WTC11 (cell line): ENCODE results near the gene GOLGB1. TPM values are rescaled to one million over a fixed set of nuclear protein-coding genes. Genes with fewer than 3 reads are reported as not detected.

Experiments used
- ATAC-seq: fragments of 200-7000 bp; cut with Tn5 transposase; 2 replicates; pipeline ENCODE4 v1.10.0; 2021; ENCODE audit warnings: mild to moderate bottlenecking, moderate library complexity
- CTCF ChIA-PET: fragments of 300-600 bp; sonication (Branson Sonifier 250); formaldehyde crosslinking; loops from one replicate; lab custom pipeline; 2021; ENCODE audit warnings: antibody characterized with exemption; lab: Charles Lee
- POLR2A ChIA-PET: fragments of 350-600 bp; sonication (Branson Sonifier 250); formaldehyde crosslinking; loops from one replicate; lab custom pipeline; 2021; ENCODE audit warnings: antibody characterized with exemption; lab: Charles Lee
- DNase-seq: peaks from one replicate; pipeline ENCODE4 v3.0.0; 2021; ENCODE audit warnings: low spot score
- H3K27ac Mint-ChIP-seq: 2 replicates; pipeline ENCODE4 v1.8.0; 2021; ENCODE audit warnings: mixed read lengths
- H3K27me3 Mint-ChIP-seq: 2 replicates; pipeline ENCODE4 v1.8.0; 2021; ENCODE audit warnings: low read depth, mild to moderate bottlenecking, moderate library complexity, mixed read lengths
- H3K36me3 Mint-ChIP-seq: 2 replicates; pipeline ENCODE4 v1.8.0; 2021; ENCODE audit warnings: mixed read lengths
- H3K4me1 Mint-ChIP-seq: 2 replicates; pipeline ENCODE4 v1.8.0; 2022; ENCODE audit warnings: mixed read lengths
- H3K4me3 Mint-ChIP-seq: 2 replicates; pipeline ENCODE4 v1.8.0; 2021; ENCODE audit warnings: mild to moderate bottlenecking, moderate library complexity, mixed read lengths
- H3K9me3 Mint-ChIP-seq: 2 replicates; pipeline ENCODE4 v1.8.0; 2021; ENCODE audit warnings: mixed read lengths
- E2F4 ChIP-seq: sonication (generic); formaldehyde crosslinking; IDR thresholded peaks from 2 replicates; pipeline ENCODE4 v1.8.1; 2022; ENCODE audit warnings: low read depth, mild to moderate bottlenecking, moderate library complexity, missing genetic modification reagents, borderline replicate concordance
- ESRRA ChIP-seq: sonication (generic); formaldehyde crosslinking; IDR thresholded peaks from 2 replicates; pipeline ENCODE4 v1.8.1; 2022; ENCODE audit warnings: mild to moderate bottlenecking, missing genetic modification reagents, borderline replicate concordance
- GRHL2 ChIP-seq: fragments of 250-450 bp; sonication (Bioruptor Pico); IDR thresholded peaks from 2 replicates; pipeline ENCODE4 v1.8.0; 2022; ENCODE audit warnings: mild to moderate bottlenecking, moderate library complexity; ENCODE audit not compliant: insufficient replicate concordance, severe bottlenecking
- JUN ChIP-seq: sonication (generic); formaldehyde crosslinking; IDR thresholded peaks from 2 replicates; pipeline ENCODE4 v1.8.0; 2023; ENCODE audit warnings: mild to moderate bottlenecking, missing genetic modification reagents
- PREB ChIP-seq: sonication (generic); formaldehyde crosslinking; IDR thresholded peaks from 2 replicates; pipeline ENCODE4 v1.8.1; 2022; ENCODE audit warnings: mild to moderate bottlenecking, missing genetic modification reagents, moderate library complexity, borderline replicate concordance
- PRRX2 ChIP-seq: fragments of 250-450 bp; sonication (Bioruptor Pico); IDR thresholded peaks from 2 replicates; pipeline ENCODE4 v1.8.0; 2021; ENCODE audit warnings: mild to moderate bottlenecking
- RELA ChIP-seq: sonication (generic); formaldehyde crosslinking; IDR thresholded peaks from 2 replicates; pipeline ENCODE4 v1.8.1; 2022; ENCODE audit warnings: missing genetic modification reagents, mild to moderate bottlenecking, borderline replicate concordance
- TCF7 ChIP-seq: sonication (generic); formaldehyde crosslinking; IDR thresholded peaks from 2 replicates; pipeline ENCODE4 v1.8.0; 2022; ENCODE audit warnings: mild to moderate bottlenecking, low read depth, missing genetic modification reagents, moderate library complexity
- TP53 ChIP-seq: sonication (generic); formaldehyde crosslinking; IDR thresholded peaks from 2 replicates; pipeline ENCODE4 v1.8.1; 2023; ENCODE audit warnings: mild to moderate bottlenecking, missing genetic modification reagents
- ZNF317 ChIP-seq: sonication (generic); formaldehyde crosslinking; IDR thresholded peaks from 2 replicates; pipeline ENCODE4 v1.8.1; 2023; ENCODE audit warnings: low read depth, mild to moderate bottlenecking, moderate library complexity, missing genetic modification reagents, borderline replicate concordance
- total RNA-seq: library from RNA; stranded (reverse); gene quantifications from 3 replicates; pipeline ENCODE4 v1.2.3, GENCODE V29; 2021
- TF ChIP-seq, protein P1 (sequence below): sonication (generic); formaldehyde crosslinking; IDR thresholded peaks from 2 replicates; pipeline ENCODE4 v1.8.0; 2022; ENCODE audit warnings: missing genetic modification reagents
- TF ChIP-seq, protein P2 (sequence below): sonication (generic); formaldehyde crosslinking; IDR thresholded peaks from 2 replicates; pipeline ENCODE4 v1.8.0; 2022; ENCODE audit warnings: mild to moderate bottlenecking, missing genetic modification reagents
- TF ChIP-seq, protein P3 (sequence below): fragments of 250-450 bp; sonication (Bioruptor Pico); IDR thresholded peaks from 2 replicates; pipeline ENCODE4 v1.9.0; 2021; ENCODE audit warnings: mild to moderate bottlenecking
- TF ChIP-seq, protein P4 (sequence below): sonication (generic); formaldehyde crosslinking; IDR thresholded peaks from 2 replicates; pipeline ENCODE4 v1.8.1; 2023; ENCODE audit warnings: mild to moderate bottlenecking, missing genetic modification reagents

Gene GOLGB1
- total RNA-seq, 1 experiment from 2014 or later: 33.8 TPM

DNA sequence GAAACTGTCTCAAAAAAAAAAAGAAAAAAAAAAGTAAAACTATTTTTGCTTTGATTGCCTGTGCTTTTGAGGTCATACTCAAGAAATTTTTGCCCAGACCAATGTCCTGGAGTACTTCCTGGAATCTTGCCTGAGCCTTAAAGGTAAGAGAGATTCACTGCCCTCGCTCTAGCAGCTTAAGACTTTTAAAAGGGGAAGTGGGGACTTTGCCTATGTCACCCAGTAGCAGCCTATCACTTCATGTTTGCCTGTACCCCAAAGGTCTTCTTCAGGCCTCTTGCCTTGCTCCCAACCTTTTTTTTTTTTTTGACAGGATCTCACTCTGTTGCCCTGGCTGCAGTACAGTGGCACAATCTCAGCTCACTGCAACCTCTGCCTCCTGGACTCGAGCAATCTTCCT is 18.9 kb upstream of the GOLGB1 start:
- TF ChIP-seq, protein P1, sequence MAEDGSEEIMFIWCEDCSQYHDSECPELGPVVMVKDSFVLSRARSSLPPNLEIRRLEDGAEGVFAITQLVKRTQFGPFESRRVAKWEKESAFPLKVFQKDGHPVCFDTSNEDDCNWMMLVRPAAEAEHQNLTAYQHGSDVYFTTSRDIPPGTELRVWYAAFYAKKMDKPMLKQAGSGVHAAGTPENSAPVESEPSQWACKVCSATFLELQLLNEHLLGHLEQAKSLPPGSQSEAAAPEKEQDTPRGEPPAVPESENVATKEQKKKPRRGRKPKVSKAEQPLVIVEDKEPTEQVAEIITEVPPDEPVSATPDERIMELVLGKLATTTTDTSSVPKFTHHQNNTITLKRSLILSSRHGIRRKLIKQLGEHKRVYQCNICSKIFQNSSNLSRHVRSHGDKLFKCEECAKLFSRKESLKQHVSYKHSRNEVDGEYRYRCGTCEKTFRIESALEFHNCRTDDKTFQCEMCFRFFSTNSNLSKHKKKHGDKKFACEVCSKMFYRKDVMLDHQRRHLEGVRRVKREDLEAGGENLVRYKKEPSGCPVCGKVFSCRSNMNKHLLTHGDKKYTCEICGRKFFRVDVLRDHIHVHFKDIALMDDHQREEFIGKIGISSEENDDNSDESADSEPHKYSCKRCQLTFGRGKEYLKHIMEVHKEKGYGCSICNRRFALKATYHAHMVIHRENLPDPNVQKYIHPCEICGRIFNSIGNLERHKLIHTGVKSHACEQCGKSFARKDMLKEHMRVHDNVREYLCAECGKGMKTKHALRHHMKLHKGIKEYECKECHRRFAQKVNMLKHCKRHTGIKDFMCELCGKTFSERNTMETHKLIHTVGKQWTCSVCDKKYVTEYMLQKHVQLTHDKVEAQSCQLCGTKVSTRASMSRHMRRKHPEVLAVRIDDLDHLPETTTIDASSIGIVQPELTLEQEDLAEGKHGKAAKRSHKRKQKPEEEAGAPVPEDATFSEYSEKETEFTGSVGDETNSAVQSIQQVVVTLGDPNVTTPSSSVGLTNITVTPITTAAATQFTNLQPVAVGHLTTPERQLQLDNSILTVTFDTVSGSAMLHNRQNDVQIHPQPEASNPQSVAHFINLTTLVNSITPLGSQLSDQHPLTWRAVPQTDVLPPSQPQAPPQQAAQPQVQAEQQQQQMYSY (CRISPR knock-in tag): no peak
- TF ChIP-seq PRRX2 (CRISPR knock-in tag): no peak
- no peak for TF ChIP-seq JUN (CRISPR knock-in tag)
- no peak for TF ChIP-seq GRHL2 (CRISPR knock-in tag)
- Mint-ChIP-seq H3K4me1 (no peaks in the 10 kb centered on the region), H3K9me3 (no peaks in the 10 kb centered on the region), H3K4me3 (no peak overlapping the region), H3K27ac (no peak overlapping the region), H3K27me3 (no peaks in the 10 kb centered on the region), H3K36me3 (peaks cover 22% of the 10 kb centered on the region)
- DNase-seq (no peak), ATAC-seq (no peak)
- ChIA-PET CTCF (no interaction called here), POLR2A (no interaction called here)

- H3K4me3 Mint-ChIP-seq: no peak overlapping the region
- ChIA-PET POLR2A (no interaction called here), CTCF (no interaction called here)
- ATAC-seq (no peak), DNase-seq (no peak)
- H3K4me1 Mint-ChIP-seq: peaks cover 2% of the 10 kb centered on the region; the same call in 1 of the 2 replicates
- H3K36me3 Mint-ChIP-seq: no peaks in the 10 kb centered on the region
- H3K27me3 Mint-ChIP-seq: peaks cover 4% of the 10 kb centered on the region; the same call in 1 of the 2 replicates
- no peaks in the 10 kb centered on the region for H3K9me3 Mint-ChIP-seq
- no peak overlapping the region for H3K27ac Mint-ChIP-seq
- TF ChIP-seq PREB (CRISPR knock-in tag) (no peak), RELA (CRISPR knock-in tag) (no peak)
Observed at GRCh38 chr3:121759541-121760202, 10.1 kb upstream of the GOLGB1 start.

DNA sequence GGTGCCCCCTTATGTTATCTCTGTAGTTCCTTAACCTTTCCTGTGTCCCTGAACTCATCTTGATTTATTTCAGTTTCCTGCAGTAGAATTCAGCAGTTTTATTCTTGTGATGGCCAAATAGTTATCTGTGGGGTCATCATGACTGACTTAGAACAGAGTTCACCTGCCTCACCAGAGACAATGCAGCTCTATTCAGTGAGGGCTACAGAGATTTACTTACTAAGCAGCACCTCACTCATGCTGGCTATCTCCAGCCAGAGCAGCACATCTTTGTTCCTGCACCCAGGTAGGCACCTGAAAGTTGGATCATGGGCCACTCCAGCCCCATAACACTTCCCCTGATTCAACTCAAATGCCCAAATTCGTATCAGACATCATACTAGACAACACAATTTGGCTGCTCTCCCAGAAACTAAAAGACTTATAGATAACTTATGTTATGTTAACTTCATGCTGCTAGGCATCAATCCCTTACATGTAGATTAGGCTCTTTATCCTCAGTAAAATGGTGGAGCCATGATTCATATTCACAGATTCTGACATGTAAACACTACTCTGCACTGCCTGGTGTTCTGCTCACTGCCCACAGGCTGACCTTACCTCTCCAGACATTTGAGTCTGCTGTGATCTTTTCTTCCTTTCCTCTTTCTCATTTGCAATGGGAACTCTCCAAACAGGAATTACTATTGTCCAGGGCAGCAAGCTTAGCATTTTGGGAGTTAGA is 9.3 kb upstream of the GOLGB1 start:
- no peak overlapping the region for H3K27ac Mint-ChIP-seq
- CTCF ChIA-PET: no interaction called here
- no peaks in the 10 kb centered on the region for H3K36me3 Mint-ChIP-seq
- ATAC-seq (no peak), DNase-seq (no peak)
- POLR2A ChIA-PET: no interaction called here
- H3K27me3 Mint-ChIP-seq: peaks cover 4% of the 10 kb centered on the region; the same call in 1 of the 2 replicates
- no peak overlapping the region for H3K4me3 Mint-ChIP-seq
- H3K9me3 Mint-ChIP-seq: no peaks in the 10 kb centered on the region
- peaks cover 2% of the 10 kb centered on the region; the same call in 1 of the 2 replicates for H3K4me1 Mint-ChIP-seq
- no peak for TF ChIP-seq E2F4 (CRISPR knock-in tag)
- TF ChIP-seq, protein P2, sequence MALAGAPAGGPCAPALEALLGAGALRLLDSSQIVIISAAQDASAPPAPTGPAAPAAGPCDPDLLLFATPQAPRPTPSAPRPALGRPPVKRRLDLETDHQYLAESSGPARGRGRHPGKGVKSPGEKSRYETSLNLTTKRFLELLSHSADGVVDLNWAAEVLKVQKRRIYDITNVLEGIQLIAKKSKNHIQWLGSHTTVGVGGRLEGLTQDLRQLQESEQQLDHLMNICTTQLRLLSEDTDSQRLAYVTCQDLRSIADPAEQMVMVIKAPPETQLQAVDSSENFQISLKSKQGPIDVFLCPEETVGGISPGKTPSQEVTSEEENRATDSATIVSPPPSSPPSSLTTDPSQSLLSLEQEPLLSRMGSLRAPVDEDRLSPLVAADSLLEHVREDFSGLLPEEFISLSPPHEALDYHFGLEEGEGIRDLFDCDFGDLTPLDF (CRISPR knock-in tag): no peak
- TF ChIP-seq TP53: no peak
- TF ChIP-seq TCF7 (CRISPR knock-in tag): no peak
- TF ChIP-seq, protein P3, sequence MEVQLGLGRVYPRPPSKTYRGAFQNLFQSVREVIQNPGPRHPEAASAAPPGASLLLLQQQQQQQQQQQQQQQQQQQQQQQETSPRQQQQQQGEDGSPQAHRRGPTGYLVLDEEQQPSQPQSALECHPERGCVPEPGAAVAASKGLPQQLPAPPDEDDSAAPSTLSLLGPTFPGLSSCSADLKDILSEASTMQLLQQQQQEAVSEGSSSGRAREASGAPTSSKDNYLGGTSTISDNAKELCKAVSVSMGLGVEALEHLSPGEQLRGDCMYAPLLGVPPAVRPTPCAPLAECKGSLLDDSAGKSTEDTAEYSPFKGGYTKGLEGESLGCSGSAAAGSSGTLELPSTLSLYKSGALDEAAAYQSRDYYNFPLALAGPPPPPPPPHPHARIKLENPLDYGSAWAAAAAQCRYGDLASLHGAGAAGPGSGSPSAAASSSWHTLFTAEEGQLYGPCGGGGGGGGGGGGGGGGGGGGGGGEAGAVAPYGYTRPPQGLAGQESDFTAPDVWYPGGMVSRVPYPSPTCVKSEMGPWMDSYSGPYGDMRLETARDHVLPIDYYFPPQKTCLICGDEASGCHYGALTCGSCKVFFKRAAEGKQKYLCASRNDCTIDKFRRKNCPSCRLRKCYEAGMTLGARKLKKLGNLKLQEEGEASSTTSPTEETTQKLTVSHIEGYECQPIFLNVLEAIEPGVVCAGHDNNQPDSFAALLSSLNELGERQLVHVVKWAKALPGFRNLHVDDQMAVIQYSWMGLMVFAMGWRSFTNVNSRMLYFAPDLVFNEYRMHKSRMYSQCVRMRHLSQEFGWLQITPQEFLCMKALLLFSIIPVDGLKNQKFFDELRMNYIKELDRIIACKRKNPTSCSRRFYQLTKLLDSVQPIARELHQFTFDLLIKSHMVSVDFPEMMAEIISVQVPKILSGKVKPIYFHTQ (CRISPR knock-in tag): no peak
- TF ChIP-seq ESRRA (CRISPR knock-in tag): no peak
- TF ChIP-seq, protein P4, sequence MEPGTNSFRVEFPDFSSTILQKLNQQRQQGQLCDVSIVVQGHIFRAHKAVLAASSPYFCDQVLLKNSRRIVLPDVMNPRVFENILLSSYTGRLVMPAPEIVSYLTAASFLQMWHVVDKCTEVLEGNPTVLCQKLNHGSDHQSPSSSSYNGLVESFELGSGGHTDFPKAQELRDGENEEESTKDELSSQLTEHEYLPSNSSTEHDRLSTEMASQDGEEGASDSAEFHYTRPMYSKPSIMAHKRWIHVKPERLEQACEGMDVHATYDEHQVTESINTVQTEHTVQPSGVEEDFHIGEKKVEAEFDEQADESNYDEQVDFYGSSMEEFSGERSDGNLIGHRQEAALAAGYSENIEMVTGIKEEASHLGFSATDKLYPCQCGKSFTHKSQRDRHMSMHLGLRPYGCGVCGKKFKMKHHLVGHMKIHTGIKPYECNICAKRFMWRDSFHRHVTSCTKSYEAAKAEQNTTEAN (CRISPR knock-in tag): no peak
- no peak for TF ChIP-seq ZNF317
